Lower leg skin (tissue), 3 donors: ENCODE data around the gene DNAJC4.

ENCODE experiments used
- POLR2A ChIP-seq, 2 donors: fragments of 450-650 bp; IDR thresholded peaks; one replicate each; pipeline ENCODE4 v1.6.1; 2016 to 2017; ENCODE audit warnings: antibody characterized with exemption in 2 of 2, mild to moderate bottlenecking in 1 of 2, moderate library complexity in 1 of 2
- TF ChIP-seq, protein P1 (sequence below), 3 donors: fragments of 450-650 bp; IDR thresholded peaks; one replicate each; pipeline ENCODE4 v1.5.1; 2016; ENCODE audit warnings: antibody characterized with exemption in 3 of 3, mild to moderate bottlenecking in 3 of 3, moderate library complexity in 2 of 3

DNA sequence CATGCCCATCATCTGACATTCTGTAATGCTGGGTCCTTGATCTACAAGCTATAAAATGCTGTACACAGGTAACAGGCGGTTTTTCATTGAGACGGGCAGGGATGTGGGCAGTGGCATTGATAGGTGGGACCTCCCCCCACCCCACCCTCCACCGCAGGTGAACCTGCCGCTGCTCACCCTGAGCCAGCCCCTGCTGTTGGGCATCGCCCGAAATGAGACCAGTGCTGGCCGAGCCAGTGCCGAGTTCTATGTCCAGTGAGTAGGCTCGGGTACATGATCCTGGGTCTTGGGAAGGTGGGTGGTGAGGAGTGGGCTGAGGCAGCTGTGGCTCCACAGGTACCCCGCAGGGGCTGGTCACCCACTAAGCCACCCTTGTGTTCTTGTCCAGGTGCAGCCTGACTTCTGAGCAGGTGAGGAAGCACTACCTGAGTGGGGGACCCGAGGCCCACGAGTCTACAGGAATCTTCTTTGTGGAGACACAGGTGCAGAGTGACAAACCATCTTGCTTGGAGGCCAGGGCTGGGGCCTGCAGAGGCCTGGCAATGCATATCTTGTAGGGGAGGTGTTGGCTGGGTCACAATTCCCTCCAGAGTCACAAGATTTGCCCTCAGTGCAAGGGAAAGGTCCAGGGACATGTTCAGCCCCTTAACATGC lies 1.1 kb upstream of the DNAJC4 start:
- no peak for TF ChIP-seq POLR2A (IDR thresholded peaks at IDR 0.05)
- TF ChIP-seq, protein P1, sequence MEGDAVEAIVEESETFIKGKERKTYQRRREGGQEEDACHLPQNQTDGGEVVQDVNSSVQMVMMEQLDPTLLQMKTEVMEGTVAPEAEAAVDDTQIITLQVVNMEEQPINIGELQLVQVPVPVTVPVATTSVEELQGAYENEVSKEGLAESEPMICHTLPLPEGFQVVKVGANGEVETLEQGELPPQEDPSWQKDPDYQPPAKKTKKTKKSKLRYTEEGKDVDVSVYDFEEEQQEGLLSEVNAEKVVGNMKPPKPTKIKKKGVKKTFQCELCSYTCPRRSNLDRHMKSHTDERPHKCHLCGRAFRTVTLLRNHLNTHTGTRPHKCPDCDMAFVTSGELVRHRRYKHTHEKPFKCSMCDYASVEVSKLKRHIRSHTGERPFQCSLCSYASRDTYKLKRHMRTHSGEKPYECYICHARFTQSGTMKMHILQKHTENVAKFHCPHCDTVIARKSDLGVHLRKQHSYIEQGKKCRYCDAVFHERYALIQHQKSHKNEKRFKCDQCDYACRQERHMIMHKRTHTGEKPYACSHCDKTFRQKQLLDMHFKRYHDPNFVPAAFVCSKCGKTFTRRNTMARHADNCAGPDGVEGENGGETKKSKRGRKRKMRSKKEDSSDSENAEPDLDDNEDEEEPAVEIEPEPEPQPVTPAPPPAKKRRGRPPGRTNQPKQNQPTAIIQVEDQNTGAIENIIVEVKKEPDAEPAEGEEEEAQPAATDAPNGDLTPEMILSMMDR (IDR thresholded peaks at IDR 0.05), result no peak
